ENCODE data around the gene RBM39. TPM values are rescaled to one million over a fixed set of nuclear protein-coding genes. Genes with fewer than 3 reads are reported as not detected.
A peak's percentile ranks its signal among the peaks of the same experiment; 100 is the strongest.

Gene RBM39
- total RNA-seq, 1 experiment from 2014 or later, result 341 TPM

DNA sequence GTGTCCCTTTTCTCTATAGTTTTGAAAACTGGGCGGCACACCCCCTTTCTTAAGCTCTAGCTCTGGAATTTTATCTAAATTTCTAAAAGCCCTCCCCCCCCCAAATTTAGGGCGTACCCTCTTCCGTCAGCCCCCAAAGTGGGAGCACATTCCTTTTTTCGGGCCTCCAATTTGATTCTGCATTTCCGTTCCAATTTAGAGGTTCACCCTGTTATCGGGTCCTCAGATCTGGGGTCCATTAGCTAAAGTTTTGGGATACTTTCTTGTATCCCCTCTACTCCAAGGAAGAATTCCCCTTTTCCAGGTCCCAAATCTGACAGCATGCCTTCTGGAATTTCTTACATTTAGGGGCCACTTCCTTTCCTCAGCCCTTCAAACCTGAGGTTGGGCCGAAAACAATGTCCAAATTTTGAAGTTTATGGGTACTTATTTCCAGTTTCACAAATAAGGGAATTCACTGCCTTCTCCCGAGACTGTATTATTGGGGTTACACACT lies 30.6 kb upstream of the RBM39 start:
- peak overlapping the region; percentile 80 for H3K9ac ChIP-seq (ENCODE audit: low read length)
- peaks cover 9% of the 10 kb centered on the region; the same call in 1 of the 2 replicates for H3K36me3 ChIP-seq (ENCODE audit: low read depth, low read length)
- intact Hi-C loops (cut with micrococcal nuclease), result loop anchor here (1.0 kb wide), 1 partner anchor 112 kb away; no protein-coding TSS in a partner anchor
- H3K79me2 ChIP-seq (ENCODE audit: low read length), result peaks cover 53% of the 10 kb centered on the region
- H3K4me2 ChIP-seq (ENCODE audit: low read length), result peak overlapping the region; percentile 97
- CTCF ChIA-PET, result interaction anchor here (0.5 kb wide), 1 partner anchor 220 kb away, joined by 4 read pairs; no protein-coding TSS in a partner anchor
- TSS peak; percentile 63 for BruUV-seq (replicated peaks)
- H4K20me1 ChIP-seq (ENCODE audit: low read length), result 0 out of 2 replicates have a peak, but pooled peaks cover 11% of the 10 kb centered on the region
- DNase-seq (no peak), ATAC-seq (no peak)
- no peaks in the 10 kb centered on the region for H3F3A ChIP-seq (ENCODE audit: low read length, unreplicated experiment)
- peaks cover 33% of the 10 kb centered on the region for H3K4me1 ChIP-seq (ENCODE audit: insufficient read depth, low read length)
- H3K9me3 ChIP-seq (ENCODE audit: low read length), result no peaks in the 10 kb centered on the region
- H3K27ac ChIP-seq (ENCODE audit: low read length), result no peak overlapping the region; the same call in 1 of the 2 replicates
- H3K4me3 ChIP-seq (ENCODE audit: low read length), result peak overlapping the region; percentile 88
- no peak overlapping the region for H2AFZ ChIP-seq (ENCODE audit: low read length)
- no peak for TF ChIP-seq EZH2phosphoT487 (IDR thresholded peaks at IDR 0.05; ENCODE audit: borderline replicate concordance, low read length)
- TF ChIP-seq EZH2 (IDR thresholded peaks at IDR 0.05; ENCODE audit: low read length, unreplicated experiment), result no peak
- TF ChIP-seq, protein P1, sequence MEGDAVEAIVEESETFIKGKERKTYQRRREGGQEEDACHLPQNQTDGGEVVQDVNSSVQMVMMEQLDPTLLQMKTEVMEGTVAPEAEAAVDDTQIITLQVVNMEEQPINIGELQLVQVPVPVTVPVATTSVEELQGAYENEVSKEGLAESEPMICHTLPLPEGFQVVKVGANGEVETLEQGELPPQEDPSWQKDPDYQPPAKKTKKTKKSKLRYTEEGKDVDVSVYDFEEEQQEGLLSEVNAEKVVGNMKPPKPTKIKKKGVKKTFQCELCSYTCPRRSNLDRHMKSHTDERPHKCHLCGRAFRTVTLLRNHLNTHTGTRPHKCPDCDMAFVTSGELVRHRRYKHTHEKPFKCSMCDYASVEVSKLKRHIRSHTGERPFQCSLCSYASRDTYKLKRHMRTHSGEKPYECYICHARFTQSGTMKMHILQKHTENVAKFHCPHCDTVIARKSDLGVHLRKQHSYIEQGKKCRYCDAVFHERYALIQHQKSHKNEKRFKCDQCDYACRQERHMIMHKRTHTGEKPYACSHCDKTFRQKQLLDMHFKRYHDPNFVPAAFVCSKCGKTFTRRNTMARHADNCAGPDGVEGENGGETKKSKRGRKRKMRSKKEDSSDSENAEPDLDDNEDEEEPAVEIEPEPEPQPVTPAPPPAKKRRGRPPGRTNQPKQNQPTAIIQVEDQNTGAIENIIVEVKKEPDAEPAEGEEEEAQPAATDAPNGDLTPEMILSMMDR (conservative IDR thresholded peaks at IDR 0.05; ENCODE audit: low read depth, low read length), result no peak
- H3K9me2 ChIP-seq (replicated peaks; ENCODE audit: low read length), result no peaks in the 10 kb centered on the region
- H3K27me3 ChIP-seq (ENCODE audit: low read length), result no peaks in the 10 kb centered on the region
- POLR2A ChIA-PET (ENCODE audit: unreplicated experiment), result interaction anchor here (0.5 to 2.1 kb wide), 4 partner anchors 30 to 255 kb away, joined by 4 to 19 read pairs (median 6); partner anchors contain the start of gene RBM39

GRCh38 chr20:35771689-35772562 lies 29.9 kb upstream of the RBM39 start, which contains the start of gene PHF20:
TSS of gene PHF20 (plus strand) at chr20:35772015. CDS start at chr20:35801523, 29,508 bp downstream.
- DNase-seq (peak; percentile 93), ATAC-seq (peak; percentile 93)
- Histone ChIP-seq H3K4me2 (ENCODE audit: low read length) (peak within 1 kb of the TSS; percentile 97), H3K9me3 (ENCODE audit: low read length) (no peaks in the 10 kb centered on the region), H3K4me3 (ENCODE audit: low read length) (peak within 1 kb of the TSS; percentile 88), H3K27me3 (ENCODE audit: low read length) (no peaks in the 10 kb centered on the region), H3K4me1 (ENCODE audit: insufficient read depth, low read length) (peaks cover 33% of the 10 kb centered on the region), H4K20me1 (ENCODE audit: low read length) (0 out of 2 replicates have a peak, but pooled peaks cover 10% of the 10 kb centered on the region), H3F3A (ENCODE audit: low read length, unreplicated experiment) (no peaks in the 10 kb centered on the region), H2AFZ (ENCODE audit: low read length) (peak within 1 kb of the TSS; percentile 32; the same call in 1 of the 2 replicates), H3K9ac (ENCODE audit: low read length) (peak within 1 kb of the TSS; percentile 80), H3K9me2 (replicated peaks; ENCODE audit: low read length) (no peaks in the 10 kb centered on the region), H3K36me3 (ENCODE audit: low read depth, low read length) (peaks cover 9% of the 10 kb centered on the region; the same call in 1 of the 2 replicates), H3K79me2 (ENCODE audit: low read length) (peaks cover 46% of the 10 kb centered on the region), H3K27ac (ENCODE audit: low read length) (no peak within 1 kb of the TSS; the same call in 1 of the 2 replicates)
- ChIA-PET CTCF (interaction anchor here (0.5 kb wide), 1 partner anchor 221 kb away, joined by 4 read pairs; no protein-coding TSS in a partner anchor), POLR2A (ENCODE audit: unreplicated experiment) (interaction anchor here (0.5 to 2.1 kb wide), 6 partner anchors 9 to 255 kb away, joined by 4 to 19 read pairs (median 6); partner anchors contain the start of gene RBM39)
- no TSS peak for BruUV-seq (replicated peaks)
- intact Hi-C loops (cut with micrococcal nuclease), result loop anchor here (2.0 kb wide), 1 partner anchor 181 kb away; no protein-coding TSS in a partner anchor
- no peak for TF ChIP-seq EZH2 (IDR thresholded peaks at IDR 0.05; ENCODE audit: low read length, unreplicated experiment)
- no peak for TF ChIP-seq EZH2phosphoT487 (IDR thresholded peaks at IDR 0.05; ENCODE audit: borderline replicate concordance, low read length)
- TF ChIP-seq, protein P1 (conservative IDR thresholded peaks at IDR 0.05; ENCODE audit: low read depth, low read length), result no peak
